Cardiac muscle cell (in vitro differentiated cells and primary cell): Measurements from ENCODE around the gene MRM2. TPM values are rescaled to one million over a fixed set of nuclear protein-coding genes. Genes with fewer than 3 reads are reported as not detected.

ENCODE experiments used
- DNase-seq, 2 donors: peaks; one replicate each; pipeline versions ENCODE4 v3.0.0 to v3.0.0-alpha.2; 2010 to 2017; ENCODE audit warnings: low read depth in 1 of 2, low spot score in 1 of 2
- H3K27ac ChIP-seq: fragments of 200-600 bp; sonication (generic); 2 replicates; pipeline ENCODE4 v1.5.1; 2016
- H3K27me3 ChIP-seq: fragments of 200-600 bp; sonication (generic); 2 replicates; pipeline ENCODE4 v1.6.0; 2016; ENCODE audit warnings: control low read depth
- H3K36me3 ChIP-seq: fragments of 200-600 bp; sonication (generic); 2 replicates; pipeline ENCODE4 v1.5.1; 2016; ENCODE audit warnings: control low read depth
- H3K4me1 ChIP-seq: fragments of 200-600 bp; sonication (generic); 2 replicates; pipeline ENCODE4 v1.8.1; 2017; ENCODE audit warnings: low read depth, mild to moderate bottlenecking, mixed run types
- H3K4me3 ChIP-seq: fragments of 200-600 bp; sonication (generic); 2 replicates; pipeline ENCODE4 v1.5.1; 2016; ENCODE audit warnings: mild to moderate bottlenecking
- H3K9me3 ChIP-seq: fragments of 200-600 bp; sonication (generic); 2 replicates; pipeline ENCODE4 v1.5.1; 2017; ENCODE audit warnings: low read depth, mild to moderate bottlenecking, control low read depth
- polyA plus RNA-seq: library from polyadenylated mRNA; unstranded; fragments of >200 nt; fragmentation: Nextera tagmentation; extraction: Ambion mirVana; gene quantifications from 2 replicates; pipeline ENCODE4 v1.2.1, GENCODE V29; 2016
- total RNA-seq: library from RNA; depleted of rRNA; stranded (reverse); fragments of >200 nt; gene quantifications from 2 replicates; pipeline ENCODE4 v1.2.3, GENCODE V29; 2016
- TF ChIP-seq, protein P1 (sequence below): IDR thresholded peaks from 2 replicates; pipeline ENCODE4 v1.5.1; 2012; ENCODE audit warnings: low read depth, mild to moderate bottlenecking, low read length

MRM2 gene
- total and polyA plus RNA-seq, 2 experiments from 2014 or later: 24.2 to 53.5 TPM

DNA sequence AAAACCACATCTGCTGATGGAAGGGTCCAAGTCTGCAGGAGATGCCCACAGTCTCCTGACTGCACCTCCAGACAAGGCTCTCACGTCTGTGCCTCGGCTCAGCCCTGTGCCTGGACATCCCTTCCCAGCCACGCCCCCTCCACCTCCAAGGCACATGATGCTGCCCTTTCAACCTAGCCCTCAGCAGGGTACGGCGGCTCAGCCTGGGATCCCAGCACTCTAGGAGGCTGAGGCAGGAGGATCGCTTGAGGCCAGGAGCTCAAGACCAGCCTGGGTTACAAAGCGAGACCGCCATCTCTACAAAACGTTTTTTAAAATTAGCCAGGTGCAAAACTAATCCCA is 23.6 kb downstream of the MRM2 start:
- Histone ChIP-seq H3K9me3 (no peaks in the 10 kb centered on the region), H3K4me1 (no peaks in the 10 kb centered on the region), H3K27ac (no peak overlapping the region), H3K4me3 (no peak overlapping the region), H3K36me3 (peaks cover 8% of the 10 kb centered on the region), H3K27me3 (no peaks in the 10 kb centered on the region)
- DNase-seq: no peak
- TF ChIP-seq, protein P1, sequence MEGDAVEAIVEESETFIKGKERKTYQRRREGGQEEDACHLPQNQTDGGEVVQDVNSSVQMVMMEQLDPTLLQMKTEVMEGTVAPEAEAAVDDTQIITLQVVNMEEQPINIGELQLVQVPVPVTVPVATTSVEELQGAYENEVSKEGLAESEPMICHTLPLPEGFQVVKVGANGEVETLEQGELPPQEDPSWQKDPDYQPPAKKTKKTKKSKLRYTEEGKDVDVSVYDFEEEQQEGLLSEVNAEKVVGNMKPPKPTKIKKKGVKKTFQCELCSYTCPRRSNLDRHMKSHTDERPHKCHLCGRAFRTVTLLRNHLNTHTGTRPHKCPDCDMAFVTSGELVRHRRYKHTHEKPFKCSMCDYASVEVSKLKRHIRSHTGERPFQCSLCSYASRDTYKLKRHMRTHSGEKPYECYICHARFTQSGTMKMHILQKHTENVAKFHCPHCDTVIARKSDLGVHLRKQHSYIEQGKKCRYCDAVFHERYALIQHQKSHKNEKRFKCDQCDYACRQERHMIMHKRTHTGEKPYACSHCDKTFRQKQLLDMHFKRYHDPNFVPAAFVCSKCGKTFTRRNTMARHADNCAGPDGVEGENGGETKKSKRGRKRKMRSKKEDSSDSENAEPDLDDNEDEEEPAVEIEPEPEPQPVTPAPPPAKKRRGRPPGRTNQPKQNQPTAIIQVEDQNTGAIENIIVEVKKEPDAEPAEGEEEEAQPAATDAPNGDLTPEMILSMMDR: no peak

DNA sequence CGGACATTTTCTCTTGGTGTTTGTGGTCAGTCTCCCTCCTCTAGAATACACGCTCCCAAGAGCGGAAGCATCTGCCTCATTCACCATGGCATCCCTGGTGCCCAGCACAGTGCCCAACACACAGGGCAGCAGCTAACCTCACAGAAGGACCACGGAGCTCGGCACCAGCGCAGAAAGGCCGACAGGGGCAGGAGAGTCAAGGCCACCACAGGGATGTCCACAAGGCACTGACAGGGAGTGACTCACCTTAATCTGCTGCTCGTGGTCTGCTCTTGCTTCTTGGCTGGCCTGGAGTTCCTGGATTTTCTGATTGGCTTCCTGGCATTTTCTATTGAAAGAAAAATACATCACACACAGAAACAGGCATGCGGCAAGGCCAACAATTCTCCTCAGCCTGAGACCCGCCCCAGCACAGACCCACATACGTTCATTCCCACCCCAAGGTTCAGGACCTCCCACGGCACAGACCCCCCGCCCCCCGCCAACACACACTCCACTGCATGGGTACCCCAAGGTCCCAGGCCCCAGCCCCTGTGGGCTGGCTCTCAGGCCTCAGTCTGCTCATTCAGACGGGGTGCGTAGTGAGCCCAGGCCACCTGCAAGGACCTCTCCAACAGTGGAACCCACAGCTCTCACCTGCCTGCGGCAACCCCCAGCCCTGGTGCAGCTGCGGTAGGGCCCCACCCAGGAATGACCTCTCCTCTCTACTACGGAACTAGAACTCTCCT is 24.1 kb downstream of the MRM2 start:
- Histone ChIP-seq H3K4me3 (no peak overlapping the region), H3K4me1 (no peaks in the 10 kb centered on the region), H3K36me3 (peaks cover 8% of the 10 kb centered on the region), H3K27me3 (no peaks in the 10 kb centered on the region), H3K9me3 (no peaks in the 10 kb centered on the region), H3K27ac (no peak overlapping the region)
- TF ChIP-seq, protein P1: no peak
- no peak for DNase-seq

DNA sequence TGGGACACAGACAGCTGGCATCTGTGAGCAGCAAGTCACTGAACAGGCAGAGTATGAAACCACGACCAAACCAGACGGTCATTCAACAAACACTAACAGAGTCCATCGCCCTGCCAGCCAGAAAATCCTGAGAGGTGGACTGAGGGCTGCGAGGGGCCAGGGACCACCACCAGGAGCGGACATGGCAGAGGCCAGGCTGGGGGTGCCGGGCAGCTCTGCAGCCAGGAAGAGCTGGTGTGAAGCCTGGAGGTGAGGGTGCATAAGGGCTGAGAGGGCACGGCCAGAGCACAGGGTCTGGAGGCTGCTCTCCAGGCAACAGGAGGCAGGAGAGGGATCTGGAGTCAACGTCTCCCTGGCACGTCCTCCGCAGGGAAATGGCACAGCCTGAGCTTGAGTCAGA is 24.8 kb downstream of the MRM2 start:
- Histone ChIP-seq H3K9me3 (no peaks in the 10 kb centered on the region), H3K4me1 (no peaks in the 10 kb centered on the region), H3K4me3 (no peak overlapping the region), H3K27ac (no peak overlapping the region), H3K36me3 (peaks cover 3% of the 10 kb centered on the region), H3K27me3 (no peaks in the 10 kb centered on the region)
- TF ChIP-seq, protein P1: no peak
- no peak for DNase-seq

DNA sequence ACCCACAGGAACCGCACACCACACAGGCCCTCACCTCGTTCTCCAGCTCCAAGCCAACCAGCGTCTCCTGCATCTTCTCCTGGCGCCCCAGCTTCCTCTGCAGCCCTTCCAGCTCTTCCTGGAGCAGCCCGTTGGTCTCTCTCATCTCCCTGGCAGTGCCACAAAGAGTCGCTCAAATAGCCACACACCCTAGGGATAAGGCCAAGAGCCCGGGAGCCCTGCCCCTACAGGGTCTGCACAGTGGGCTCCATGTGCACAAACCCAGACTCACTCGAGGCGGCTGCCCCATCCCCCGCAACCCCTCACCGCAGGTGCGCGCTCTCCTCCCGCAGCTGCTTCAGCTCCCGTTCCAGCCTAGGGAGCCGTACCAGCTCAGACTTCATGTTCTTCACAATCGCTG is 26.2 kb downstream of the MRM2 start:
- Histone ChIP-seq H3K4me1 (no peaks in the 10 kb centered on the region), H3K36me3 (peaks cover 6% of the 10 kb centered on the region), H3K4me3 (no peak overlapping the region), H3K27me3 (no peaks in the 10 kb centered on the region), H3K9me3 (no peaks in the 10 kb centered on the region), H3K27ac (no peak overlapping the region)
- TF ChIP-seq, protein P1: no peak
- no peak for DNase-seq

DNA sequence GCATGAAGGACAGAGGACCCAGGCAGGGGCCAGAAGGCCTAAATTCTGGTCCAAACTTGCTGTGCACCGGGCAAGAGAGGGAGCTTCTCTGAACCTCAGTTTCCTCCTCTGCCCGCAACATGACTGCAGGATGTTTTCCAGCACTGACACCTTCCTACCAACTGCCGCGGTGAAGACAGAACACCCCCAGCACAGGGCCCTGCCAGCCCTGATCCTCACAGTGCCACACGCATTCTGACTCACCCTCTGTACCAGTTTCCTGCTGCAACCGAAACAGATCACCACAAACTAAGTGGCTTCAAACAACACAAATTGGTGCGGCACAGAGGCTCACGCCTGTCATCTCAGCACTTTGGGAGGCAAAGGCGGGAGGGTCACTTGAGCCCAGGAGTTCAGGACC is 27.4 kb downstream of the MRM2 start:
- no peaks in the 10 kb centered on the region for H3K27me3 ChIP-seq
- H3K9me3 ChIP-seq: no peaks in the 10 kb centered on the region
- no peaks in the 10 kb centered on the region for H3K4me1 ChIP-seq
- no peak overlapping the region for H3K27ac ChIP-seq
- DNase-seq: no peak
- TF ChIP-seq, protein P1: no peak
- peaks cover 6% of the 10 kb centered on the region for H3K36me3 ChIP-seq
- no peak overlapping the region for H3K4me3 ChIP-seq
